ENCODE measurements around the gene CPNE7. TPM values are rescaled to one million over a fixed set of nuclear protein-coding genes. Genes with fewer than 3 reads are reported as not detected.

The CPNE7 gene
- total RNA-seq, 2 donors from 2014 or later, result 1.5 to 2.1 TPM

GRCh38 chr16:89574681-89575246 lies 794 bp upstream of the CPNE7 start:
- Histone ChIP-seq H3K9me3 (ENCODE audit: control insufficient read depth, low read length) (no peaks in the 10 kb centered on the region), H3K27me3 (ENCODE audit: control insufficient read depth, insufficient read depth, low read length, poor library complexity, severe bottlenecking) (peaks cover 33% of the 10 kb centered on the region), H3K4me1 (ENCODE audit: control insufficient read depth, insufficient read depth, low read length) (peaks cover 5% of the 10 kb centered on the region), H3K9ac (ENCODE audit: extremely low read depth, low read length, poor library complexity, severe bottlenecking) (peak overlapping the region; percentile 6), H3K4me3 (ENCODE audit: low read length) (peak overlapping the region; percentile 68), H3K27ac (ENCODE audit: low read depth, low read length) (no peak overlapping the region), H3K36me3 (ENCODE audit: control insufficient read depth, insufficient read depth, low read length) (no peaks in the 10 kb centered on the region)
- 3% methylated on average over 13 to 55 of the region's 55 CpGs for WGBS, 2 experiments (ENCODE audit: insufficient coverage in 1 of 2, insufficient read length in 1 of 2)
- Mint-ChIP-seq H3K4me3 (peak overlapping the region; percentile 54), H3K27ac (no peak overlapping the region), H3K4me1 (peaks cover 1% of the 10 kb centered on the region), H3K27me3 (ENCODE audit: insufficient read depth) (peaks cover 63% of the 10 kb centered on the region), H3K9me3 (no peaks in the 10 kb centered on the region), H3K36me3 (ENCODE audit: low read depth) (no peaks in the 10 kb centered on the region)
- DNase-seq, result peak; percentile 94
- peak; percentile 91 for TF ChIP-seq CTCF (conservative IDR thresholded peaks at IDR 0.05)

GRCh38 chr16:89576153-89577054 lies 846 bp downstream of the CPNE7 start:
- H3K27ac Mint-ChIP-seq, result no peak overlapping the region

More at GRCh38 chr16:89576153-89577054, 846 bp downstream of the CPNE7 start:
- H3K4me1 ChIP-seq (ENCODE audit: control insufficient read depth, insufficient read depth, low read length), result peaks cover 5% of the 10 kb centered on the region
- no peak for TF ChIP-seq CTCF (conservative IDR thresholded peaks at IDR 0.05)
- no peak overlapping the region for H3K4me3 ChIP-seq (ENCODE audit: low read length)
- 30 to 34% methylated on average over 36 to 89 of the region's 89 CpGs for whole genome bisulfite sequencing, 2 experiments (ENCODE audit: insufficient coverage in 1 of 2, insufficient read length in 1 of 2)
- H3K9me3 ChIP-seq (ENCODE audit: control insufficient read depth, low read length), result no peaks in the 10 kb centered on the region
- H3K27ac ChIP-seq (ENCODE audit: low read depth, low read length), result no peak overlapping the region
- Mint-ChIP-seq H3K36me3 (ENCODE audit: low read depth) (no peaks in the 10 kb centered on the region), H3K9me3 (no peaks in the 10 kb centered on the region), H3K4me1 (peaks cover 1% of the 10 kb centered on the region), H3K4me3 (no peak overlapping the region), H3K27me3 (ENCODE audit: insufficient read depth) (peaks cover 60% of the 10 kb centered on the region)
- peaks cover 33% of the 10 kb centered on the region for H3K27me3 ChIP-seq (ENCODE audit: control insufficient read depth, insufficient read depth, low read length, poor library complexity, severe bottlenecking)
- H3K36me3 ChIP-seq (ENCODE audit: control insufficient read depth, insufficient read depth, low read length), result no peaks in the 10 kb centered on the region
- no peak for DNase-seq
- H3K9ac ChIP-seq (ENCODE audit: extremely low read depth, low read length, poor library complexity, severe bottlenecking), result no peak overlapping the region
